NOMO-1 (cell line): ENCODE results near the gene MRPL10.

Experiments used
- DNase-seq, 2 experiments: peaks; one replicate each; lab custom pipeline; 2025; ENCODE audit not compliant: unreplicated experiment in 2 of 2; lab: John Stamatoyannopoulos, UW

Gene MRPL10

DNA sequence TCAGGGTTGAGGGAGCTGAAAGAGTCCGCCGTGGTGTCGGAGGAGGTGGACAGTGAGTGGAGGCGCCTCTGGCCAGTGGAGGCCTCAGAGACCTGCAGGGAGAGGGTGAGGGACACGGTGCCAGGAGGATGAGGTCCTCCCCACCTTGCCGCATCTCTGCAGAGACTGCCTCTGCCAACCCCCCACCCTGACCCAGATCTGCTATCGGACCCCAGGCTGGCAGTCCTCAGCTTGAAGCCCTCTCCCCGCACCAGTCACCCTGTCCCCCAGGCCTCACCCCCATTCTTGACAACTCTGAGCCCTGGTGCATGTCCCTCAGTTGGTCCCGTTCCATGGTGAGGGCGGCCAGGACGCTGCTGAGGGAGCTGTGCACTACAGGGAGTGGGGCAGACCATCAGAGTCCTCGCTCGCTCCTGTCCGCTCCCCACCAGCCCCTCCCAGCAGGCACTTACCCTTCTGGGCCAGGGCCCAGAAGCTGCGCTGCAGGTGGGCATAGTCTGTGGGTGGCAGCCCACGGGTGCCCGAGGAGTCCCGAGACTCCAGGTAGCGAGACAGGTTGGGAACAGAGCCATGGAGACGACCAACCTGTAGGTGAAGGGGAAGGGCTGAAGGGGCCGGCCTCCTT lies 15.1 kb downstream of the MRPL10 start:
- DNase-seq = no peak

DNA sequence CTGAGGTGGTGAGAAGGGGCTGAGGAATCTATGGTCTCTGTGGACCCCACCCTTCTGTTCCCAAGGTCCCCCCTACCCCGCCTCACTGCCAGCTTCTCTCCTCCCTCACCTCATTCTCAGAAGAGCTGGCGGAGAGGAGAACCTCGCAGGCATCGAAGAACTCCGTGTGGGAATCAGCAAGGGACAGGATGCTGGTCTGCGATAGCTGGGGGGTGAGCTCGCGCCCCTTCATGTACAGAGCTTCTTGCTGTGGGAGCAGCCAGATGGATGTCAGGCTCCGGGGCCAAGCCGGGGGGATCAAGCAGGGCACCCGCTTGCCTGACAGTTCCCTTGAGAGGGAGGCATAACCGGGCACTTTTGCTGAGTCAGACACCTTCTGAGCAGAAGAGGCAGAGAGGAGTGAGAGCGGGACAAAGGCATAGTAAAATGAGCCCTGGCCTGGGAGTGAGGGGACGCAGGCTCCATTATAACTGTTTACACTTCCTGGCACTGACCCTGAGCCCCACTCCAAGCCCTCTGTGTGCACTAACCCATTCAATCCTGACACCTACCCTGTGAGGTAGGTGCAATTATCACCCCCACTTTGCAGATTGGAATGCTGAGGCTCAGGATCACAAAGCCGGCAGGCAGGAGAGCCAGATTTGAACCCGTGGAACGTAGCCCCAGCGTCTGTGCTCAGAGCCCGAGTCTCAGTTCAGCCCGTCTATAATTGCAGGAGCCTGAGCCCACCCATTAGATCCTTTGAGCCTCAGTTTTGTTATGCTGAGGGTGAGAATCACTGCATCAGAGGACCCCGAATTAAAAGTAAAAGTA lies 16.0 kb downstream of the MRPL10 start:
- DNase-seq = no peak

DNA sequence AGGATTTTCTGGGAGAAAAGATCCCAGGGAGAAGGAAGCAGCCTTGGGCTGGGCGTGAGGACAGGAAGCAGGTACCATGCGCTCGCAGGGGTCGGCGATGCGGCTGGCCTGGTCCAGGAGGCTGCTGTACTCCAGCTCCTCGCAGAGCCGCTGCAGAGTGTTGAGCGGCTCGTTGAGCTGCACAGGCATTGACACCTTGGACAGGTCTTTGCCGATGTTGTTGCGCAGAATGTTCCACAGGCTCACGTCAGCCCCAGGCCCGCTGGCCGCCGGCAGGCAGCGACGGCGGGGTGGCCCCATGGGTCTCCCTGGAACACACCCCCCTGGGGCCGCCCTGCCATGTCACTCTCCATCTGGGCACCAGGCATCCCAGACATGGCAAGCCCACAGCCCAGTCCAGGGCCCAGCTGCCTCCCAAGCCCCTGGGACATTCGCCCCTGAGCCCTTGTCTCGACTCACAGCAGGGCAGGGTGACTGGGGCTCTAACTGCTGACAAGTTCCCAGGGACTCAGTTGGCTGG lies 17.8 kb downstream of the MRPL10 start:
- DNase-seq = no peak

DNA sequence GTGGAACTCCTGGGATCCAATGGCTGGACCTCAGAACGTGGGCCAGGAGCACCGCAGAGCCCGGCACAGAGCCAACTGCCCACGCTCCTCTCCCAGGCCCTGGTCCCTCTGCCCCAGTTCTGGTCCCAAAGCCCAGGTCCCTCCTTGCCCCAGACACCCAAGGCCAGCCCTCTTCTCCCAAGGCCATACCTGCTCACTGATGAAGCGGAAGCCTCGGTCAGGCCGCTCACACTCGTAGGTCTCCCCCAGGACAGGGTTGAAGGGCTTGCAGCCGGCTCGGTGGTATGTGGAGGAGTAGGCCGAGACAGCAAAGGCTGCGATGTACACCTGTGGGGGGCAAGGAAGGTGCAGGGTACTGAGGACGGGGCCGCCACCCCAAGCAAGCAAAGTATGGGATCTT lies 18.3 kb downstream of the MRPL10 start:
- DNase-seq = no peak

DNA sequence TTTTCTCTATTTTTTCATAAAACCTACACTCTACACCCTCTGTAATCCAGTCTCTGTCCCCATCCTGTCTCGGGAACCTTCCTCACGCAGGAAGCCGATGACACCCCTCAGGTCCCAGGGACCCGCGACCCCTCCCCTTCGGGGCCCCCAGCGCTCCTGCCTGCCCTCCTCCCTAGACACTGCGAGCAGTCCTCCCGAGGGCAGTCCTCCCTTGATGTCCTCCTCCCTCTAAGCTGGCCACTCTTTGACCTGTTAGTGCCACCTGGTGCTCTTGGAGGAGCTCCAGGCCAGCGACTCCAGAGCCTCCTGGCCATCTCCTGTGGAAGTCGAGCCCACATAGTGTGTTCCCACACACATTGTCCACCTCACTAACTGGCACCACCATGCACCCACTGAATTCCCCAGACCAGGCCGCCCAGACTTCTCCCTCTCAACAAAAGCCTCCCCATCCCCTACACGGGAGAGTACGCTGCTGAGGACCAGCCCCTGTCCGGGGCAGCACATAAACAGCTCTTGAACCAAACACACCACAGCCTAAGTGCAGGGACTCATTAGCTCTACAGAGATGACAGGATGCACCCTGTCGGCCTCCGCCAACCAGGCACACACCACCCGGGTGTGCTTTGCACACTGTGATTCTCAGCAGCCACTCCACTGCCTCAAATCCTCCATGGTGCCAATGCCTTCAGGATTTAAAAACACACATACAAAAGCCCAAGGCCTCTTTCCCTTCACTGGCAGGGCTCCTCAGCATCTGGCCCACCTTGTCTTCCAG lies 19.0 kb downstream of the MRPL10 start:
- DNase-seq = no peak

DNA sequence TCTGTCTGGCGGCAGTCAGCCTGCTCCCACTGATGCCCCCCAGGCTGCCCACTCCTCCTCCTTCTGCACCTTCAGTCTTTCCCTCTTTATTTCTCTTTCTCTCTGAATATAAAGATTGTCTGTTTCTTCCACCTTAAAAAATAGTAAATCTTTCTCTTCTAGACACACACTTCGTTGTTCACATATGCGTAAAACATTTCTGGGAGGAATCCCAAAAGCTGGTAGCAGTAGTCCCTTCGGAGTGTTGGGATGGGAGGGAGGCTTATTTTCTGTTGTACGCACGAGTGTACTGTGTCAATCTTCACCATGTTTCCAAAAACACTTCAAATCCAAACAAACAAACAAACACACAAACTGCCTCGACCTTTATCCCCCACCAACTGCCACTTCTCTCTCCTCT lies 19.6 kb downstream of the MRPL10 start:
- DNase-seq = no peak

DNA sequence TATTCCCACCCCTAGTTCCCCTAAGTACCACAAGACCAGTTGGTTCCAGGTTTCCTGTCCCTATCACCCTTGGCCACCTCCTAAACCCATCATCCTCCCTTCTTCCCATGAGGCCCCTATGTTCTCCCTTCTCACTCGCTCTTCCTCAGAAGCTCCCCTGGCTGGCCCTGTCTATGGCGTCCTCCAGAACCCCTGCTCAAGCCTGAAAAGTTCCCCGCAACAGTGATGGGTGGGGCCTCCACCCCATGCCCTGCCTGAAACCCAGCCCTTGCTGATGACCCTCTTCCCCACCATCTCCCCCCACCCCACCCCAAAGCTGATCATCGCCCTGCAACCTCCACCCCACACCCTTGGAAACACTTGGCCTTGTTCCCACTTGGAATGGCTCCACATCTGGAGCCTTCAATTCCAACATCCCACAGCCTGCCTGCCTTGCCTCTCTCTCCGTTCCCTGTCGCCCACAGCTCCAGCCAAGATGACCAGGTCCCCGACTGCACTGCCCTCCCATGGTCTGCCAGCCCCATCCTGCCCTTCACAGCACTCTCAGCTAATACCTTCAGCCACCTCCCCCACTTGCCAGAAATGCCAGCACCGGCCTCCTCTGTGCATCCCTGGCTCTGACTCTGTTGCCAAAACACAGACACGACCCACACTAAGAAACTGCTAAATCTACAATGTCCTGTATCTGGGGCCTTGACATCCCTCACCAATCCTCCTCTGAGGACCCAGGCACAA lies 20.3 kb downstream of the MRPL10 start:
- DNase-seq = no peak

DNA sequence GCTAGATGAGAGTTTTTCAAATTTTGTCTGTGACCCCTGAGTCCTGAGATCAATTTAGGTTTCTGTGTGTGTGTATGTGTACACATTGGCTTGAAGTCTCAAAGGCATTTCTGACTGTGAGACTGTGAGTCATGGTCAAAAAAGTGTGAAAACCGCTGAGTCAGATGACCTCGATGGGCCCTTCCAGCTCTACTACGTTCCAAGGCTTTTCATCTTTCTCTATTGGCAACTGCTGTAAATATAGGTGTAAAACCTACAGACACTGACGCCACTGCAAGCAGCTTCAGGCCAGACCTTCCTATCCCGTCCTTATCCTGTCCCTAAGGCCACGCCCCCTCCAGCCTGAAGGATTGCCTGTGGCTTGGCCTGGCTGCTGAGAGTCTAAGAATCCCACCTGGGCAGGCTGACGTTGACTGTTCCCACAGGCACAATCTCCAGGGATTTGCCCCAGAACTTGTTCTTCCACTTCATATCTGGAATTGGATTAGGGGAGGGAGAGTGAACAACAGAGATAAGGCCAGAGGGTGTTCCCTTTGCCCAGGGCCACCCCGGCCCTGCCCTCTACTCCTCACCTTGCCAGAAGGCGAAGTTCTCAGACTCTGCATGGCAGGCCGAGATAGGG lies 21.0 kb downstream of the MRPL10 start:
- DNase-seq = no peak

DNA sequence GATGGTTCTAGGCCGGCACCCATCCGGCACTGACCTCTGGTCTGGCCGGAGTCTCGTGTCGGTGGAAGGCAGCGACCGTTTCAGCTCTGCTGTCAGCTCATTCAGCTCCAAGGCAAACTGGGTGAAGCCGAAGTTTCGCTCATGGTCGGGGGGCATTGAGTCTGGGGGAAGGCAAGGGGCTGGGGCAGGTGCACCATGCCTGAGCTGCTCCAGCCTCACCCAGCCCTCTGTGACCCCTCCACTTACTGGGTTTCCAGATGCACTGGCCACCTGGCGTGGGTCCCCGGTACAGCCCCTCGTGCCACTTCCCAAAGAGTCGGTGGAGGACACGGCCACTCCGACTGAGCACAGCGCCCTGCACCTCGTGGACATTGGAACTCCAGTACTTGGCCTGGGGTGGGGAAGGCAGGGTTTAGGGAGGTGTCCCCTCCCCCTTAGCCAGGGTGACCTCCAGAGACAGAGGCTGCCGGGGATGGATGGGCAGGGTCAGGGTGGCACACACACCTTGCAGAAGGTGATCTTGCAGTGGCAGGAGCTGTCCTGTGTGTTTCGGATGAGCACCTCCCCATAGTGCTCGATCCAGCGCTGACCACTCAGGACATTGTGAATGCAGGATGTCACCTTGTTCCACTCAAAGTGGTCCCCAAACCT lies 22.4 kb downstream of the MRPL10 start:
- no peak for DNase-seq

DNA sequence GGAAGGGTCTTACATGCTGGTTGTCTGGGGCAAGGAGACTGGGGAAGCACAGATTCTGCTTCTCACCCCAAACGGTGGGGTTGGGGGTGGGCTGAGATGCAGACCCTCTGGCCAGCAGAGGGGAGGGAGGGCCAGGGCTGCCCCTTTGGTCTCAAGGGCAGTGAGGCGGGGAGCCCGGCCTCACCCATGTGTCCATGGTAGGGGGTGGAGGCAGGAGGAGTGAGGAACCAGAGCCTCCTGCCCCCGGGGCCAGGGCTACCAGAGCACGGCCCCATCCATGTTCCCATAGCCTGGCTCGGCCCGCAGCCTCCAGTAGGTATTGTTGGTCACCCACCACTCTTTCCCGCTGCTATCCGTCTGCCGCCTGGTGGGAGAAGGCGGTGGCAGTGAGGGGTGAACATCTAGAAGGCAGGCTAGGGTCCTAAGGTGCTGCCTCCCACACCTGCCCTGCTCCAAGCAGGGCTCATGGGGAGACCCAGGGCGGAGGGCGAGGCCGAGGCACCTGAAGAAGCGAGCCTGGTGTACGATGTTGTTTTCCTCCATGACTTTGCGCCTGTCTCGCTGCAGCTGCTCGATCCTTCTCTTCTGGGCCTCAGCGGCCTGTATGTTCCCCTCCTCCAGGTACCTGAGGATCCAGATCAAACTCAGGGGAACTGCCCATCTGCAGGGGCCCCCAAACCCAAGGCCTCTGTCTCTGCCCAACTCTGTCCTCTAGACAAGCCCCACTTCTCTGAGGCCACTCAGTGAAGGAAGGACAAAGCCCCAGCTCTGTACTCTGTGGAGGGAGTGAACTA lies 23.1 kb downstream of the MRPL10 start:
- DNase-seq = no peak

DNA sequence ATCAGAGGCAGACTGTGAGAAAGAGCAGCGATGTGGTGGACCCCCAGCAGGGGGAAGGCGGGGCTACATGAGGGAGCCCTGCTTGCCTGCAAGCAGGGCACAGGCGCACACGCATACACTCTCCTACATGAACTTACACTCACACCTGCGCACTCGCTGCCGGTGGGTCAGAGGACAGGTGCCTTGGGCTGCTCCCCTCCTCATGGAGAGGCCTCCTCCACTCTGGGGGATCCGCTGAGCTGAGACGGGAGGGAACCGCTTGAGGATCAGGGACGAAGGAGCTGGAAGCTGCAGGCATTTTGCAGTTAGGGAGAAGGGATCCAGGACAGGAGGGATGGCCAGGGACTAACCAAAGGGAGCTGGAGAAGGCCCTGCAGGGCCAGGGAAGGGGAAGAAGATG lies 23.9 kb downstream of the MRPL10 start:
- DNase-seq = no peak

DNA sequence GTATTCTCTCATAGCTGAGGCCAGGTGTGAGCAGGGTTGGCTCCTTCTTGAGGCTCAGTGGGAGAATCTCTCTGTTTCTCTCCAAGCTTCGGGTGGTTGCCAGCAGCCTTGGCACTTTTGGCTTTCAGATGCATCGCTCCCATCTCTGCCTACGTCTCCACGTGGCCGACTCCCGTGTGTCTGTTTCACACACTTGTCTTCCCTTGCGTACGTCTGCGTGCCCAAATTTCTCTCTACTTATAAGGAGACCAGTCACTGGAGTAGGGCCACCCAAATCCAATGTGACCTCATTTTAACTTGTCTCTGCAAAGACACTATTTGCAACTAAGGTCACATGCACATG lies 24.5 kb downstream of the MRPL10 start:
- DNase-seq = no peak

DNA sequence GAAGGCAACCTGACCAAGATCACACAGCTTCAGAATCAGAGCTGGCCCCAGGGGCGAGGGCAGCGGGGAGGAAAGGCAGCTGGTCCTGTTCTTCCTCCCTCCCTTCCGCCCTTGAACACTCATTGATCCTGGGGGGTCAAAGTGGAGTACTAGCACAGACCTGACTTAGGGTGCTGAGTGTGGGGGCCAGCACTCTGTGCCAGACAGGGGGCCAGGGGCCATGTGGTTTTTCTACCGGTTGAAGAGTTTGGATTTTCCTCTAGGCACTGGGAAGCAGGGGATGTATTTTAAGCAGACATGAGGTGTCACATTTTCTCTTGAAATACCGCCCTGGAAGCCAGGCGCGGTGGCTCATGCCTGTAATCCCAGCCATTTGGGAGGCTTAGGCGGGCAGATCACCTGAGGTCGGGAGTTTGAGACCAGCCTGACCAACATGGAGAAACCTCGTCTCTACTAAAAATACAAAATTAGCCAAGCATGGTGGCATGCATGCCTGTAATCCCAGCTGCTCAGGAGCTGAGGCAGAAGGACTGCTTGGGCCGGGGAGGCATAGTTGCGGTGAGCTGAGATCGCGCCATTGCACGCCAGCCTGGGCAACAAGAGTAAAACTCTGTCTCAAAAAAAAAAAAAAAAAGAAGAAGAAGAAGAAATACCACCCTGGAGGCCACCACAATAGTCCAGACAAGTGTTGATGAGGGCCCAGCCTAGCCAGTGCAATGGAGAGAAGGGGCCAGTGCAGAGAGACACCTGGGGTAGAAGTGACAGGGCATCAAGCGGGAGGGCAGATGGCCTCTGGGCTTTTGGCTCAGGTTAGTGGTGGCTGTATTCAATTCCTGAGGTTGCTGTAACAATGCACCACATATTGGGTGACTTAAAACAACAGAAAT lies 25.1 kb downstream of the MRPL10 start:
- DNase-seq = no peak

DNA sequence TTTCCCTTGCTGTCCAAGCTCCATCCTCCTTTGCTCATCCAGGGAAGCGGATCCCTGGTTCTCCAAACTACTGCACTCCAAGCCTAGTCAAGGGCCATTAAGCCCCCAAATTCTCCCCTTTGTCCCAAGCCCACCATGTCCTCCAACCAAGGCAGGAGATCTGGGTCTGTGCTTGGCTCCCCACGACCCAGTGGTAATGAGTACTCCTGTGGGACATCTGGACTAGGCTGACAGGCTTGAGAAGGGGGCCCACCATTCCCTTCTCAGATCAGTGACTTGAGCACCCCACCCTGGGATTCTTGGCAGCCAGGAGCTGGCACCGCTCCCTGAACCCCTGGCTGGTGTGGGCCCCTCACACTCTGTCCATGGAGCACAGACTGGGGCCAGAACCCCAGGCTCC lies 26.9 kb downstream of the MRPL10 start:
- no peak for DNase-seq

DNA sequence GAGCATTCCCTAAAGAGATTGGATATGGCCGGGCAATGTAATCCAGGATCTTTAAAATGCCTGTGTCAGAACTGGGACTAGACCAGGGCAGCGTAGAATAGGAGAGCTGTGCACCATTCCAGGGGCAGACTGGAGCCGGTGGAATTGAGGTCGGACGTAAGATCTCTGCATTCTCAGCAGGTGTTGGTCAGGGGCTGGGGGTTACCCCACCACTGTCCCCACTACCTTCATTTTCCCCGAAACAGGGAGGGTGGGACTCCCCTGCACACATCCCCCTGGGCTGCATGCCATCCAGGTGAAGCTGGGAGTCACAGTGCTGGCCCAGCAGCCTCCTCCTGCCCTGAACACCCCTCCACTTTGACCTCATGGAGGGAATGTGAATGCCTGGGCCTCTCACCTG lies 27.6 kb downstream of the MRPL10 start:
- DNase-seq = no peak

DNA sequence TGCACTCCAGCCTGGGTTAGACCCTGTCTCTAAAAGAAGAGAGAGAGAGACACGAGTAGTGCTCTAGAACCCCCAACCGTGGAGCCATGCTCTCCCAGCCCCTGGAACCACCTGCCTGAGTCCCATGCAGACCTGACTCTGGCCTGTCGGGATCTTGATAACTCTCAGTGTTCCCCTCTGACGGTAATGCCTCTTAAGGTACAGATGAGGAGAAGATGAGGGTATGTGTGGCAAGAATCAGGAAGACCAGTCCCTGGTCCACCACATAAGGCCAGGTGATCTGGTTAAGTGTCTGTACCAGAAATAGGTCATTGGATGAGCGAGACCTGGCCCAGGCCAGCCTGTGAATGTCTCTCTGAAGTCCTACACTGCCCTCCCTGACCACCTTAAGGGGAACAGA lies 28.1 kb downstream of the MRPL10 start:
- no peak for DNase-seq

DNA sequence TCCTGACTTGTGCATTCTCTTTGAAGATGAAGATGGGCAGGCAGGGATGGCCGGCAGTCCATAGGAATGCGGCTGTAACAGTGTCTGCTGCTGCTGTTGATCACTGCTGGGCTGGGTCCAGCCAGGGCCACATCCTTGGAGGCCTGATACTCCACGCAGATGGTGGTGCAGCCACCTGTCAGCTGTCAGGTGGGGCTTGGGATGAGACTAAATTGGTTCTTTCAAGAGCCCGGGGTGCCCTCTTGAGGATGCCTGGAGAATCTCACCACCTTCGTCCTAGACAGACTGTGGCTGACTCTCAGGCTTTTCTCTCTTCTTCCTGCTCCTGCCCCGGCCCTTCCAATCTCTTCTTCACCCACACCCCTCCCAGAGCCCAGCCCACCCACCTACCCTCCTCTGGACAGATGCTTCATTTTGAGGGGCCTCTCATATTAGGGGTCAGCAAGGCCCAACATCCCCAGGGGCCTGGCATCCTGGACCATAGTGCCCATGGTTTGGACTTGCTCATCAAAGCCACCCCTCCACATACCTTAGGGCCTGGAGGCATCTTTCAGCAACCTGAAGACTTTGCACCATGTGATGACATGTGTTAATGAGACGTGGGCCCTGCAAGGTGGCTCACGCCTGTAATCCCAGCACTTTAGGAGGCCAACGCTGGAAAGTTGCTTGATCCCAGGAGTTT lies 28.9 kb downstream of the MRPL10 start:
- peak; percentile 8 to 29 for DNase-seq

DNA sequence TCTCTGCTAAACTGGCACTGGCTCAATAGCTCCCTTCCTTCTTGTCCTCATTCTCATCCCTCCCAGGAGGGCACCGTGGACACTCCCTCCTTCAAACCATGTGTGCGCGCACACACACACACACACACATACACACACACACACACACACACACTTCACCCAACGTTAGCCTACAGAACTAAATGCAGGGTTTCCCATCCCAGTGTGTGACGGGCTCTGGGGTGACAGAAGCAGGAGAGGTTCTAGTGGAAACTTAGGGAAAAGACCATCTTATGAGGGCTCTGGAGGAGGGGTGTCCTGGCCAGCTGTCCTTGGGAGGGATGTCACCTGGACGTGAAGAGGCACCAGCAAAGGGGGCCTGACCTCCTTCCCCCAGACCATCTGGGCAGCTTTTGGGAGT lies 29.4 kb downstream of the MRPL10 start:
- no peak for DNase-seq
